ENCODE data around the gene CPEB4.

The CPEB4 gene

DNA sequence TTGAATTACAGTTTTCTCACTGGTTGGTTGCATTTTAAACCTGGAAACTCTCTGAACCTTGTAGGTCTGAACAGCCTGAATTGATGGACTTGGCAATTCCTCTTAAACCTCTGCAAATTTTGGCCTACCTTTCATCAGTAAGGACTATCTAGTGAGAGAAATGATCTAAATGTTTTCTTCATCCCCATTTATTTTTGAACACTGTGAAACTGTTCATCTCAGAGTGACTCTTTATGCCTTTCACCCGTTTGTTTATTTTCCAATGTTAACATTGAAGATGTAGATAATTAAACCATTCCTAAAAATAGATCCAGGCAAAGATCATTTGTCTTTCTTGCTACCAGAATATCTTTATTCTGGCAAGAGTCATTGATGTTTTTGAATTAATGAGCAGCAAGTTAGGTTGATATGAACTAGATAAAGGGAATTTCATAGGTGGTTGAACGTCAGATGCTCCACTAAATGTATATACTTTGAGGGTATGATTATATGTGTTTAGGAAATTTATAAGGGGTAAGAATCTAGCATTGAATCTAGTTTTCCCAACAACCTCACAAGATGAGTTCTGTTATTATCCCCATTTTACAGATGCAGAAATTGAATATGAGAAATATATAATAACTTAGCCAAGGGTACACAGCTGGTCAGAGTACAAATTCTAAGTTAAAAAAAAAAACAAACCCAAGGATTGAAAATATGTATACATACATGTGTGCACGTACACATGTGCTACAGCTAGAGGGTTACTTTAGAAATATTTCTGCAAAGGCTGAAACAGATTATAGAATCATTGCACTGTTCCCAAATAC lies 3.4 kb downstream of the CPEB4 start:
- Histone ChIP-seq H3K4me3 (replicated peaks; ENCODE audit: low read depth, low read length) (peak overlapping the region; percentile 92), H3K27me3 (replicated peaks; ENCODE audit: control insufficient read depth, insufficient read depth, low read length) (no peaks in the 10 kb centered on the region), H3K36me3 (ENCODE audit: control insufficient read depth, insufficient read depth, low read length) (no peaks in the 10 kb centered on the region)
- TF ChIP-seq, protein P1, sequence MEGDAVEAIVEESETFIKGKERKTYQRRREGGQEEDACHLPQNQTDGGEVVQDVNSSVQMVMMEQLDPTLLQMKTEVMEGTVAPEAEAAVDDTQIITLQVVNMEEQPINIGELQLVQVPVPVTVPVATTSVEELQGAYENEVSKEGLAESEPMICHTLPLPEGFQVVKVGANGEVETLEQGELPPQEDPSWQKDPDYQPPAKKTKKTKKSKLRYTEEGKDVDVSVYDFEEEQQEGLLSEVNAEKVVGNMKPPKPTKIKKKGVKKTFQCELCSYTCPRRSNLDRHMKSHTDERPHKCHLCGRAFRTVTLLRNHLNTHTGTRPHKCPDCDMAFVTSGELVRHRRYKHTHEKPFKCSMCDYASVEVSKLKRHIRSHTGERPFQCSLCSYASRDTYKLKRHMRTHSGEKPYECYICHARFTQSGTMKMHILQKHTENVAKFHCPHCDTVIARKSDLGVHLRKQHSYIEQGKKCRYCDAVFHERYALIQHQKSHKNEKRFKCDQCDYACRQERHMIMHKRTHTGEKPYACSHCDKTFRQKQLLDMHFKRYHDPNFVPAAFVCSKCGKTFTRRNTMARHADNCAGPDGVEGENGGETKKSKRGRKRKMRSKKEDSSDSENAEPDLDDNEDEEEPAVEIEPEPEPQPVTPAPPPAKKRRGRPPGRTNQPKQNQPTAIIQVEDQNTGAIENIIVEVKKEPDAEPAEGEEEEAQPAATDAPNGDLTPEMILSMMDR (IDR thresholded peaks at IDR 0.05; ENCODE audit: insufficient read depth, low read length, poor library complexity, severe bottlenecking), result no peak
- no peak for DNase-seq (ENCODE audit: extremely low read depth, insufficient read length)

- Histone ChIP-seq H3K4me3 (replicated peaks; ENCODE audit: low read depth, low read length) (peak overlapping the region; percentile 92; the same call in 1 of the 2 replicates), H3K27me3 (replicated peaks; ENCODE audit: control insufficient read depth, insufficient read depth, low read length) (no peaks in the 10 kb centered on the region), H3K36me3 (ENCODE audit: control insufficient read depth, insufficient read depth, low read length) (no peaks in the 10 kb centered on the region)
- TF ChIP-seq, protein P1 (IDR thresholded peaks at IDR 0.05; ENCODE audit: insufficient read depth, low read length, poor library complexity, severe bottlenecking), result no peak
- DNase-seq (ENCODE audit: extremely low read depth, insufficient read length), result no peak
Observed at GRCh38 chr5:173893192-173893561, 5.0 kb downstream of the CPEB4 start.

GRCh38 chr5:173895401-173896165 lies 7.4 kb downstream of the CPEB4 start:
- DNase-seq (ENCODE audit: extremely low read depth, insufficient read length), result no peak
- no peaks in the 10 kb centered on the region; the same call in 1 of the 2 replicates for H3K36me3 ChIP-seq (ENCODE audit: control insufficient read depth, insufficient read depth, low read length)

GRCh38 chr5:173896631-173897030 lies 8.5 kb downstream of the CPEB4 start:
- no peak overlapping the region for H3K4me3 ChIP-seq (replicated peaks; ENCODE audit: low read depth, low read length)
- DNase-seq (ENCODE audit: extremely low read depth, insufficient read length), result no peak
- TF ChIP-seq, protein P1 (IDR thresholded peaks at IDR 0.05; ENCODE audit: insufficient read depth, low read length, poor library complexity, severe bottlenecking), result no peak
- H3K27me3 ChIP-seq (replicated peaks; ENCODE audit: control insufficient read depth, insufficient read depth, low read length), result no peaks in the 10 kb centered on the region
- no peaks in the 10 kb centered on the region; the same call in 1 of the 2 replicates for H3K36me3 ChIP-seq (ENCODE audit: control insufficient read depth, insufficient read depth, low read length)

More at GRCh38 chr5:173895401-173896165, 7.4 kb downstream of the CPEB4 start:
- Histone ChIP-seq H3K4me3 (replicated peaks; ENCODE audit: low read depth, low read length) (no peak overlapping the region), H3K27me3 (replicated peaks; ENCODE audit: control insufficient read depth, insufficient read depth, low read length) (no peaks in the 10 kb centered on the region)
- TF ChIP-seq, protein P1 (IDR thresholded peaks at IDR 0.05; ENCODE audit: insufficient read depth, low read length, poor library complexity, severe bottlenecking), result no peak

GRCh38 chr5:173901705-173902104 lies 13.6 kb downstream of the CPEB4 start:
- TF ChIP-seq, protein P1 (IDR thresholded peaks at IDR 0.05; ENCODE audit: insufficient read depth, low read length, poor library complexity, severe bottlenecking), result no peak
- no peaks in the 10 kb centered on the region for H3K27me3 ChIP-seq (replicated peaks; ENCODE audit: control insufficient read depth, insufficient read depth, low read length)
- DNase-seq (ENCODE audit: extremely low read depth, insufficient read length), result no peak
- no peak overlapping the region for H3K4me3 ChIP-seq (replicated peaks; ENCODE audit: low read depth, low read length)
- no peaks in the 10 kb centered on the region; the same call in 1 of the 2 replicates for H3K36me3 ChIP-seq (ENCODE audit: control insufficient read depth, insufficient read depth, low read length)
